Kidney (tissue), 14 donors: ENCODE results near the gene ACTRT2. TPM values are rescaled to one million over a fixed set of nuclear protein-coding genes. Genes with fewer than 3 reads are reported as not detected.
A peak's percentile ranks its signal among the peaks of the same experiment; 100 is the strongest.

ENCODE experiments used
- DNase-seq, 5 donors: peaks; one replicate each; pipeline ENCODE4 v3.0.0-alpha.2; 2013 to 2020
- FAIRE-seq: peaks from 2 replicates; lab custom pipeline; 2012; peaks lifted over from hg19 to GRCh38; lab: Jason Lieb, UNC
- H3K27ac ChIP-seq, 2 donors: one replicate each; pipeline ENCODE4 v1.7.0; 2013; ENCODE audit warnings: low read depth in 2 of 2, low read length in 2 of 2, inconsistent platforms in 1 of 2
- H3K27me3 ChIP-seq: one replicate; pipeline ENCODE4 v1.7.1; 2013; ENCODE audit warnings: low read length, inconsistent platforms; ENCODE audit not compliant: control insufficient read depth, insufficient read depth
- H3K36me3 ChIP-seq, 3 donors: one replicate each; pipeline versions ENCODE4 v1.7.0 to v1.7.1; 2013; ENCODE audit warnings: low read length in 3 of 3, control low read depth in 1 of 3, inconsistent platforms in 1 of 3; ENCODE audit not compliant: insufficient read depth in 3 of 3, control insufficient read depth in 2 of 3
- H3K4me1 ChIP-seq, 3 donors: one replicate each; pipeline versions ENCODE4 v1.7.0 to v1.7.1; 2013; ENCODE audit warnings: low read length in 3 of 3, inconsistent platforms in 1 of 3, low read depth in 1 of 3; ENCODE audit not compliant: control insufficient read depth in 2 of 3, insufficient read depth in 2 of 3
- H3K4me3 ChIP-seq, 3 donors: one replicate each; pipeline versions ENCODE4 v1.7.0 to v1.8.1; 2013; ENCODE audit warnings: low read length in 3 of 3, control low read depth in 1 of 3, inconsistent platforms in 1 of 3
- H3K9ac ChIP-seq, 3 donors: one replicate each; pipeline versions ENCODE4 v1.7.0 to v1.7.1; 2013; ENCODE audit warnings: low read length in 3 of 3, control low read depth in 1 of 3, inconsistent platforms in 1 of 3
- H3K9me3 ChIP-seq, 3 donors: one replicate each; pipeline versions ENCODE4 v1.7.0 to v1.7.1; 2013; ENCODE audit warnings: low read length in 3 of 3, control low read depth in 1 of 3, inconsistent platforms in 1 of 3; ENCODE audit not compliant: control insufficient read depth in 2 of 3, insufficient read depth in 1 of 3
- CTCF ChIP-seq: IDR thresholded peaks from 3 replicates; pipeline ENCODE4 v1.5.1; 2012; ENCODE audit warnings: mild to moderate bottlenecking, moderate library complexity, borderline replicate concordance; ENCODE audit not compliant: insufficient read depth; ENCODE audit errors: extremely low read depth
- intact Hi-C: fragments of 100-400 bp; cut with DNase I; formaldehyde crosslinking; loops from one replicate; pipeline ENCODE4 v1.11.1; 2022
- polyA plus RNA-seq: library from polyadenylated mRNA; stranded (reverse); fragments of 350-450 nt; fragmentation: Illumina TruSeq; extraction: RNeasy Lipid Tissue Mini Kit (QIAGEN cat#74804); gene quantifications from one replicate; pipeline ENCODE4 v1.2.3, GENCODE V29; 2014; ENCODE audit warnings: low read depth, low replicate concordance; ENCODE audit not compliant: insufficient read depth
- total RNA-seq: library from RNA; stranded (reverse); fragmentation: NEBNext Ultra II Directional; extraction: Animal tissue kit (Norgen Biotek cat#: 25700); gene quantifications from one replicate; pipeline ENCODE4 v1.2.1, GENCODE V29; 2021
- donor health status: control.
- donor health status: control.
- donor health status: control.
- donor health status: control.
- donor health status: control.
- donor health status: DM: yes; HTN: yes; CAD: no.
- donor health status: Normal renal cell carcinoma (clear cell type).

Gene ACTRT2
- total and polyA plus RNA-seq, 2 donors from 2014 or later = not detected

GRCh38 chr1:3017440-3018050 lies 3.7 kb upstream of the ACTRT2 start:
- Histone ChIP-seq H3K9me3 (no peaks in the 10 kb centered on the region), H3K4me3 (no peak overlapping the region), H3K27me3 (no peaks in the 10 kb centered on the region), H3K9ac (no peak overlapping the region), H3K27ac (no peak overlapping the region), H3K4me1 (no peaks in the 10 kb centered on the region), H3K36me3 (no peaks in the 10 kb centered on the region)
- DNase-seq (peak in 3 of 5 donors; percentile 47 to 57 (median 49)), FAIRE-seq (no peak)
- TF ChIP-seq CTCF = no peak
- intact Hi-C loops = loop anchor here (10.0 kb wide), 1 partner anchor 407 kb away; no protein-coding TSS in a partner anchor

DNA sequence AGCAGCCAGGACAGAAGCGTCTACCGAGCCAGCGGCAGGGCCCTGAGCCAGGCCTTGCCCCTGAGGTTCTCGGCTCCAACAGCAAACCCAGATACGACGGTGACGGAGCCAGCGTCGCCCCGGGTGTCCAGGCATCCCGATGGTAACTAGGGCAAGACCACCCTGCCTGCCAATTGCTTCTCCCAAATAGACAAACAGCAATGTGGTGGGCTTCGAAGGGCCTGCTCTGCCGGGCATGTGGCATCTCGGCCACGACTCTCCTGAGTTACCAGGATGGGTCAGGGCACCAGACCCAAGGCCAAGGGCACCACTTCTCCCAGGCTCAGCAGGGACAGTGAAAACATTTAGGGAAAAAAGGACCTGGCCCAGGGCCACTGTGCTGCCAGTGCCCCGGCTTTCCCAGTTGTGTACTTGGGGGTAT lies 3.2 kb upstream of the ACTRT2 start:
- FAIRE-seq (no peak), DNase-seq (peak in 2 of 5 donors; percentile 12 to 44)
- no peaks in the 10 kb centered on the region for H3K9me3 ChIP-seq
- no peak for TF ChIP-seq CTCF
- H3K9ac ChIP-seq = no peak overlapping the region
- no peak overlapping the region for H3K27ac ChIP-seq
- H3K4me1 ChIP-seq = no peaks in the 10 kb centered on the region
- H3K4me3 ChIP-seq = no peak overlapping the region
- H3K27me3 ChIP-seq = no peaks in the 10 kb centered on the region
- intact Hi-C loops = loop anchor here (10.0 kb wide), 1 partner anchor 407 kb away; no protein-coding TSS in a partner anchor
- H3K36me3 ChIP-seq = no peaks in the 10 kb centered on the region

DNA sequence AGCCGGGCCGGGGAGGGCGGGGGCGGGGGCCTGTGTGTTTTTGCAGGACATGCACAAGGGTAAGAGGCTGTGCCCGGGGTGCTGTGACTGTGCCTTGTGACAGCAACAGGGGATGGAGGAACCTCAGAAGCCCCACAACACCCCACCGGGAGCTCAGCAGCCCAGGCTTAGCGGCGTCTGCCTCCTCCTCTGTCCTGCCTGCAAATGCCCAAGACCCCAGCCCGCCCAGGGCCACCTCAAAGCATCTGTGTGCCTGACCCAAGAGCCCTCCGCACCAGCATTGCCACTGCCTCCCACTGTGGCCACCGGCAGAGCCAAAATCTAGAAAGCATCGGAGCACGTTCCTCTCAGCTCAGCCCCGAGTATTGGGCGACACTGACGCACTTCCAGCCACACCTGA lies 2.7 kb upstream of the ACTRT2 start:
- Histone ChIP-seq H3K4me3 (no peak overlapping the region), H3K36me3 (no peaks in the 10 kb centered on the region), H3K9ac (no peak overlapping the region), H3K9me3 (no peaks in the 10 kb centered on the region), H3K27ac (no peak overlapping the region), H3K4me1 (no peaks in the 10 kb centered on the region), H3K27me3 (no peaks in the 10 kb centered on the region)
- DNase-seq = peak in 1 of 5 donors; percentile 21
- TF ChIP-seq CTCF = no peak
- intact Hi-C loops = loop anchor here (10.0 kb wide), 1 partner anchor 406 kb away; no protein-coding TSS in a partner anchor
- no peak for FAIRE-seq
